Putamen (tissue), 1 donor: ENCODE data around the gene ST6GAL1.

Experiments
- DNase-seq: peaks from one replicate; pipeline ENCODE4 v3.0.0-alpha.2; 2016; ENCODE audit warnings: low spot score

The ST6GAL1 gene

DNA sequence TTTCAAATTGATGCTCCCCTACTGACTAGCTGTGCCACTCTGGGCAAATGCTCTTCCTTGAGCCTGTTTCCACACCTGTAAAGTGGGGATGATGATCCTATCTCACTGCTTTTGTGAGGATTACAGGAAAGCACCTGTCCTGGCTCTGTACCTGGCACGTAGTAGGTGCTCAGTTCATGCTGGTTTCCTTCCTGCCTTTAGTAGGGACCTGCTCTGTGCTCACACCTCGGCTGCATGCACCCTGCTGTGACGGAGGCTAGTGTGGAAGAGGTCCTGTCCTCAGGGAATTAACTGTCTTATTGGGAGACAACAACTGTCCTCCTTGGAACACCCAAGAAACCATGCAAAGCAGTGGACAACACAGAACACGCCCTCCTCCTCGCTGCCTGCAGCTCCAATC lies 147.2 kb downstream of the ST6GAL1 start:
- DNase-seq, result no peak

GRCh38 chr3:187079090-187080022 lies 149.0 kb downstream of the ST6GAL1 start:
- DNase-seq, result no peak

- DNase-seq, result no peak
Observed at GRCh38 chr3:187080799-187081450, 150.6 kb downstream of the ST6GAL1 start.

- DNase-seq, result no peak
Observed at GRCh38 chr3:187082758-187083375, 152.5 kb downstream of the ST6GAL1 start.

GRCh38 chr3:187084126-187084525 lies 153.8 kb downstream of the ST6GAL1 start:
- DNase-seq, result no peak

GRCh38 chr3:187084580-187084979 lies 154.3 kb downstream of the ST6GAL1 start:
- DNase-seq, result no peak

- no peak for DNase-seq
Observed at GRCh38 chr3:187085021-187085666, 154.8 kb downstream of the ST6GAL1 start.

GRCh38 chr3:187085933-187086332 lies 155.6 kb downstream of the ST6GAL1 start:
- DNase-seq, result no peak

GRCh38 chr3:187086831-187087230 lies 156.5 kb downstream of the ST6GAL1 start:
- DNase-seq, result no peak

GRCh38 chr3:187088701-187089100 lies 158.4 kb downstream of the ST6GAL1 start:
- DNase-seq, result no peak

GRCh38 chr3:187093320-187093719 lies 163.0 kb downstream of the ST6GAL1 start:
- no peak for DNase-seq

- DNase-seq, result no peak
Observed at GRCh38 chr3:187098923-187099512, 168.7 kb downstream of the ST6GAL1 start.

- peak; percentile 13 for DNase-seq
Observed at GRCh38 chr3:187101184-187102072, 171.1 kb downstream of the ST6GAL1 start.

DNA sequence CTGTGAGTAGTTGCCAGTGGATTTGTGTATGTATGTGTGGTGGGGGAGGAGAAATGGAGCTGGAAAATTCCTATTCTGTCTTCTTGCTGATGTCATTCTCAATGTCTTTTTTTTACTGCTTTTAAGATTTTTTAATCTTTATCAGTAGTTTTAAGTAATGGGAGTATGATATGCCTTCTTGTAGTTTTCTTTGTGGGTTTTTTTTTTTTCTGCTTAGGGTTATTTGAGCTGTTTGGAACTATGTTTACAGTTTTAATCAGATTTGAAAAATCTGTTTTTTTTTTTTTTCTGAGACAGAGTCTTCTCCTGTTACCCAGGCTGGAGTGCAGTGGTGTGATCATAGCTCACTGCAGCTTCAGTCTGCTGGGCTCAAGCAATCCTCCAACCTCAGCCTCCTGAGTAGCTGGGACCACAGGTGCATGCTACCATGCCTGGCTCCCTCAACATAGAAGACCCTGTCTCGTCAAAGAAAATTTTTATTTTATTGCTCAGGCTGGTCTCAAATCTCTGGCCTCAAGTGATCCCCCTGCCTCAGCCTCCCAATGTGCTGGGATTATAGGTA lies 171.8 kb downstream of the ST6GAL1 start:
- no peak for DNase-seq

GRCh38 chr3:187103251-187103650 lies 172.9 kb downstream of the ST6GAL1 start:
- no peak for DNase-seq

DNA sequence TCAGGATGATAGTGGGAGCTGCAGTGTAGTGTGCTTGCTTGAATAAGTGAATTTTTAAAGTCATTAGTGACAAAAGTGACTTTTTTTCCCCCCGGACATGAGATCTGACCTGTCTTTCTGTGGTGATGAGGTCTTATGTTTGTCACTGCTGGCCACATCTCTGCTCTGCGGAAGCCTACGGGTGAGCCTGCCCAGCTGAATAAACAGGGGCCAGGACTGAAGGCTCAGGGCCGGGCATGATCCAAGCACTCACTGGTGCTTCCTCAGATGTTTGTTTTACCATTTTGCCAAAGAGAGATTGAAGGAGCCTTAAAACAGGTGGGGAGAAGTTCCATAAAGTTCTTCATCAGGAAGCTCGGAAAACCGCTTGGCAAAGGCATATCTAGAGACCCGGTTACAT lies 174.0 kb downstream of the ST6GAL1 start:
- no peak for DNase-seq

DNA sequence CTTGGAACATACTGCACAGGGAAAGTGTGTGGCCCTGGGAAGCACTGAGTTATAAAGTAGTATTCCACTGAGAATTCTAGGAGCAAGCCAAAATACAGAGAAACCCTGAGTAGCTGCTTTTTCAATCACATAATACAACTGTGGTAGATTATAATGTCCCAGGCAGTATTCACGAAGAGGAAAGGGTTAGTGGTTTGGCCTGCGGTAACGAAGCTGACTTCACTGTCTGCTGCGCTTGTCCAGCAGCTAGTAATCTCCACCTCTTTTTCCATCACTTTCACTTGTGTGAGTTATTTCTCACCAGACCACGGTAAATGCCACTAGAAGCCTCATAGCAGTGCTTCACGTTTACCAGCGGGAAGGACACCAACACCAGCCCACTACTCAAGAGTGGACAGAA lies 174.6 kb downstream of the ST6GAL1 start:
- DNase-seq, result no peak

GRCh38 chr3:187105700-187106099 lies 175.4 kb downstream of the ST6GAL1 start:
- no peak for DNase-seq

- DNase-seq, result no peak
Observed at GRCh38 chr3:187107989-187108388, 177.7 kb downstream of the ST6GAL1 start.

- DNase-seq, result no peak
Observed at GRCh38 chr3:187110156-187110555, 179.8 kb downstream of the ST6GAL1 start.
